DLD1 (cell line): Measurements from ENCODE around the gene MYLK4.

Experiments
- in situ Hi-C: cut with HindIII; loops from 2 replicates; pipeline ENCODE4 v1.10.0; 2017; ENCODE audit warnings: low sequenced_read_pairs

MYLK4 gene

DNA sequence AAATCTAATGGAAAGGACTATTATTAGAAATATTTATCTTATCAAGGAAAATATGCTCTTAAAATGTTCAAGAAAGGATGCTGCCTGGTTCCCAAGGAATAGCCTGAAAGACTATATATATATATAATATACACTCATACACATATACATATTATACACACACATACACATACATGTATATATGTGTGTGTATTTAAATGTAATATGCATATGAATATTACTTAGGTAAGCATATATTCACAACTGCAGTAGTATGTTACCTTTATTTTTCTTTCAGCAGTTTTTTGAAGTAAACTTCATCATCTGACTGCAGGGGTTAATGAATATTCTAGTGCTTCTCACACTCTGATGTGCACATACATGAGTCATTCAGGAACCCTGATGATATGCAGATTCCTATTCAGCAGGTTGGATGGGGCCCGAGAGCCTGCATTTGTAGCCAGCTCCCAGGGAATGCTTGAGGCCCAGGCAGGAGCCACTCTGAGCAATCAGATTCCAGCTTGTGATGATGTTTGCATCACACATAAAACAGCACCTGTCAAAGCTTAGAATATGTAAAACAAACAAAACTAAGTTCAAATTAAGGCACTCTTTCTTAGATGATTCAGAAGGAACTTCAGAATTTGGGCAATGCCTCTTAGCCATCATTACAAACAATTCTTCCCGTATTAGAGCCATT lies 16.1 kb downstream of the MYLK4 start:
- in situ Hi-C loops, result no loop called here

DNA sequence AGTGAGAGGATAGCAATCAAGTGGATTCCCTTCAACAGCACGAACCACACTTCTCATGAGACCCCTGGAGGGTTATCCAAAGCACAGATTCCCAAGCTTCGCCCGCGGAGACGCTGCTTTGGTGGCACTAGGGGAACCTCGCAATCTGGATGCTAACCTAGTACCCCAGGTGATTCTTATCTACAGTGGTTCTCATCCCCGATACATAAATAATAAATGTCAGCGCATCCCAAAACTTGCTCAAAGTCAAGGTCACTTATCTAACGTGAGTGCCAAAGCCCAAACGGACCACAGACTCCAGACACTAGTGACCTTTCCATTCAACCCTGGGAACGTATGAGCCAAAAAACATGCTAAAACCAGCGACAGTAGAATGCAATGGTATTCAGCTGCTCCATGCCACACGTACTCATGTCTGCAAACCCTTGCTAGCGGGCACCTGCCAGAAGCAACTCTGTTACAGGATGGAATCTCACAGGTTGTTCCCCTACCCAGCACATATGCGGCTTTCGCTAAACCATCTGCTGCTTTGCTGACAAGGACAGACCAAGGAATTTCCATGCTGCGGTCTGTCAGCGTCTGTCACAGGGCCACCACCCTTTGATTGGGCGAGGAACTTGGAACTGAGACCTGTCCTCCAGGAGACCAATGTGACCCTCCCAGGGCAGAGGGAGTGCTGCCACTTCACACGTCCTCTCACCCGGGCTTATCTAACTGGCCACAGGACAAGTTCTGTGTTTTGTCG lies 16.8 kb downstream of the MYLK4 start:
- in situ Hi-C loops, result no loop called here

DNA sequence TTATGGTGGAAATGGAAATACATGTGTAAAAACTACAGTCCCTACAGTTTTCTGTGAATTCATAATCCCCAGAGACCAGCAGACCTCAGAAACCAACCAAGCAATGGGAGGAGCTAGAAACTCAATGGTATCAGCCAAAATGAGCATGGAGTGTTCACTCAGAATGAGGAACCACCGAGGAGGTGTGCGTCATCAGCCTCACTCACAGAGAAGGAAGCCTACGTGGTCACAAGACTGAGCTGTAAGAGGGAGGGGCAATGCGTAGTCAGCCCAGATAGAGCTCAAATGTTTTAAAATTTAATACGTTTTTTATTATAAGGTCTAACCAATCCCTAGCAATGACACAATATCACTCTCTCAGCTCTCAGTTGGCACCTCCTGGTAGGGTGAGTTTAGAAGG lies 17.4 kb downstream of the MYLK4 start:
- in situ Hi-C loops, result no loop called here

- in situ Hi-C loops, result no loop called here
Observed at GRCh38 chr6:2732503-2733089, 18.1 kb downstream of the MYLK4 start.

GRCh38 chr6:2731281-2731909 lies 19.3 kb downstream of the MYLK4 start:
- in situ Hi-C loops, result no loop called here

DNA sequence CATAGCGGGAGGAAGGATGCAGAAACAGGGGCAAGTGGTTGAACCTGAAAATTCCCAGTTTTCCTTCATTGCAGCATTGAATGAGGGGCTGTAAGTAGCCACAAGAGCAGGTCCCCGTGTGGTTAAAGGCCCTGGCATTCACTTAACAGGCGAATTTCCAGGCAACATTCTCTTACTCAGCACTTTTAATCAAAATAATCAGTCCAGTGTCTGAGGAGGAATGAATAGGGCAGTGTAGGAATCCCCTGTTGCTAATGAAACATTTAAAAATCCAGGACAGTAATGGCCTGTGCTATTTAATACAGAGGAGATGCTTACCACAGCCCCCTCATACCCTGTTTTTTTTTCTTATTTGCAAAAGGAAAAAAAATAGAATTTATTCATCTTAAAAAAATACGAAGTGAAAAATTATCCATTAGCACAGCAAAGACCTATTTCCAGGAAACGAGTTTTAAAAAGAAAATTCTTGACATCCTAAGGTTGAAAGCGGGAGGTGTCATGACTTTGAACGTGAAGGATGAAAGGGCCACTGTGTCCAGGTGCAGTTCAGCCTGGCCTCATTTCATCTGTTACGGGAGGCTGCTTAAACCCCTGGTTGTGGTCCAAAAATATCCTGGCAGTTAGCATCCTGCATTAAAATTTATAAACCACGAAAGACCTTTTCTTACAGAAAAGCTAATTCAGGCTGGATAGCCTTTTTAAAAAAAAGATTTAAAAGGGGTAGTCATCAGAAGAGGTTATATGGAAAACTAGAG lies 20.2 kb downstream of the MYLK4 start:
- in situ Hi-C loops, result no loop called here

GRCh38 chr6:2729921-2730320 lies 20.8 kb downstream of the MYLK4 start:
- in situ Hi-C loops, result no loop called here

DNA sequence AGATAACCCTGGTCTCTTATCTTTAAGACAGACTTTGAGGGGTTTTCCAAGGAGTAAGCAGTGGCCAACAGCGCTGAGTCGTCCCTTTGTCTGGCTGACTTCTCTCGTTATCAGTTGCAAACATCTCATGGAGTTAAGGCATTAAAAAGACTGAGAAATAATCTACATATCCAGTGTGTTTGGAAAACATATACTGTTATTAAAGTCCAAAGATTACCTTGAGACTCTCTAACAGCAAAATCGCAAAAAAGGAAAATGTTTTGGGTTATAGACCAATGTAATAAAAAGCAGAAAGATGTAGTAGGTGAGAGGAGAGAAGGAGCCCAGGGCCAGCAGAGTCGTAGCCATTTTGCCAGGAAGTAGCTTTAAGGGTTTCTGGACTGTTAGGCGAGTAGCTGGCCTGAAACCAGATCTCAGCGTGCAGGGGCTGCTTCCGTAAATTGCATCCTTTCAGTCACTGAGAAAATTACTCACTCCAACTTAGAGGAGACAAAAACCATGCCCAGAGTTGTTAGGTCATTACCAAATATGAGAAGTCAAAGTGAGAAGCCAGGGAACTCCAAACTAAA lies 24.6 kb downstream of the MYLK4 start:
- in situ Hi-C loops, result no loop called here

DNA sequence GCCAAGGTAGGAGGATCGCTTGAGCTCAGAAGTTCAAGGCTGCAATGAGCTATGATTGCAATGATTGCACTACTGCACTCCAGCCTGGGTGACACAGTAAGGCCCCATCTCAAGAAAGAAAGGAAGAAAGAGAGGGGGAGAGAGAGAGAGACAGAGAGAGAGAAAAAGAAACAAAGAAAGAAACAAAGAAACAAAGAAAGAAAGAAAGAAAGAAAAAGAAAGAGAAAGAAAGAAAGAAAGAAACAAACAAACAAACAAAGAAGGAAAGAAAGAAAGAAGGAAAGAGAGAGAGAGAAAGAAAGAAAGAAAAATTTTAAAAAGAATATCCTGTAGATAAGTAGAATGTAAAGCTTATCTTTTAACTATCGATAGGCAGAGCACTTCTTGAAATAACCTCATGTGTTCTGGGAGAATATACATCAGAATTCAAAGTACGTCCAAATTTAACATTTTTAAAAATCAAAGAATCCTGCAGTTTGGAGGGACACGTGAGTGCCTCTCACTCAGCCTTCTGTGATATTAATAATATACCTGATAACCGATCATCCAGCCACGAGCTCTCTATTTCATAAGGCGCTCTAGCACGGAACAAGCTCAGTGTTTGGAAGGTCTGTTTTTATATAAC lies 25.2 kb downstream of the MYLK4 start:
- in situ Hi-C loops, result no loop called here

DNA sequence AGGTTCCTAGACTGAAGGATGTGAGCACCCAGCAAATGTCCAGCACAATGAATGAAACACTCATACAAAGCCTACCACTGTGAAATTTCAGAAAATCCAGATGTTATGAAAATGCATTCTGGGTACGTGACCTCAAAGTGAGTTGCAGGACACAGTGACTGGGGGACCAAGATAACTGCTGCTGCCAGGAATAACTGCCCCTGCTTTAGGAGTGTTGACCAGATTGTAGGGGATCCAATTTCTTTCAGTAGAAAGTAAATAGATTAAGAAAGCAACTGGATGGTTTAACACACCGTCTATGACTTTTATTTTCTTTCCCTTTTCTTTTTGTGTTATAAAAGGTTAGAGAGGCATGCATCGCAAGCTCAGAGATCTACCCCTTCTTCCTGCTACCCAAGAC lies 29.5 kb downstream of the MYLK4 start:
- in situ Hi-C loops, result no loop called here

GRCh38 chr6:2719093-2719455 lies 31.6 kb downstream of the MYLK4 start:
- in situ Hi-C loops, result no loop called here

DNA sequence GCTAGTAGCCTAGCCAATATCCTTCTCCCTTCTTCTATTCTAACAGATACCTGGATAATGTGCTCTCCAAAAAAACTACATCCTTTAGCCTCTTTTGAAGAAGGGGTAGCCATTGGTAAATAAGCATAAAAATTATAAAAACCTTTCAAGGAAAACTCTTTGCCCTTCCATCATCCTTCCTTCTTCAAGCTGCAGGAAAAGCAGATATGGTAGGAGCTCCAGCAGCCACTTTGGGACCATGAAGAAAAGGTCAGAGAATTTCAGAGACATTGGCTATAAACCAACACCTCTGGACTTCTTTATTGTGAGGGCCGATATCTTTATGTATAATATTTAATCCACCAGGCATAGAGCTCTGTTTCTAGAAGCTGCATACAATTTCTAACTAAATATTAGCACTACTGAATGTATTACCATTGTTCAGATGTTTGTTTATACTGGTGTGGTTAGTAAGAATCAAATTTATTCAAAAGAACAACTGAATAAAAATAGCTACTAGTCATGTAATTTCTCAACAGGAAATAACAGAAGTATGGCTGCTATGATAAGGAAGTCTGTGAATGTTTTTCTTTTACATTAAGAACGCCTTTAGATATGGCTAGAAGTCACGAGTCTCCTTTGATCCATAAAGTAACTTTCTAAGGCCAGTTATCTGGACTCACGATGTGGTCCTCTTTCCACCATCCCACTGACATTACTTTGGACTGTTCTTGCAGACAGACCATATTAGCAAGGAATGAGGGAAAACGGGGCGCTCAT lies 32.2 kb downstream of the MYLK4 start:
- in situ Hi-C loops, result no loop called here

DNA sequence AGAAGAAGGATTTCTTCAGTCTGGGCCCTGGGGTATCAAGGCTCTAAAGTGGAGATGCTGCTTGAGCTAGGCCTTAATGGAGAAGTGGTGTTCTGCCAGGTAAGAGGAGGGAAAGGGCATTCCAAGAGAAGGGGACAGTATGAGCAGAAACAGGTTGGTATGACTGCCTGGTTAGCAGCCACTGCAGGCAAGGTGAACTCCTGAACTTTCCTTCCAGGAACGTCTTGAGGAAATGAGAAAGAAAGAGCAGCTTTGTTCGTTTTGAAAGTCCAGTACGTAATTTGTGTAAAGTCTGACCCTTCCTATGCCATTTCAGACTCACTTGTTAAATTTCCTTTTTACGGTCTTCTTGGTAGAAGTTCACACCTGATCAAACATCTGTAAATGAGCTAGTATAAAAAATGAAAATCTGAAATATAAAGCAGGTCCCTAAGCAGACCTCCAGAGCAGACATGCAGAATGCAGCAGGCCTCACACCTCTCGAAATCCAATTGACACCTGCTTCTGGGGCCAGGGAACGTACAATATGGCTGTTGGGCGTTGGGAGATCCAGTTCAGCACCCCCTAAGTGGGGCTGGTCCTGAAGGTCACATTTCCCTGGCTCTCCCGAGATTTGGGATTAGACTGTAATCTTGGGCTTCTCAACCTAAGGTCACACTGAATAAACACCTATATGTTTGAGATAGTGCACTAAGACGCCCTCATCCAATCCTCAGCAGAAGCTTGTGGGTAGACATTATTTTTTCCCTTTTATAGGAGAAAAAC lies 33.6 kb downstream of the MYLK4 start:
- in situ Hi-C loops, result no loop called here

- in situ Hi-C loops, result no loop called here
Observed at GRCh38 chr6:2715737-2716136, 35.0 kb downstream of the MYLK4 start.

DNA sequence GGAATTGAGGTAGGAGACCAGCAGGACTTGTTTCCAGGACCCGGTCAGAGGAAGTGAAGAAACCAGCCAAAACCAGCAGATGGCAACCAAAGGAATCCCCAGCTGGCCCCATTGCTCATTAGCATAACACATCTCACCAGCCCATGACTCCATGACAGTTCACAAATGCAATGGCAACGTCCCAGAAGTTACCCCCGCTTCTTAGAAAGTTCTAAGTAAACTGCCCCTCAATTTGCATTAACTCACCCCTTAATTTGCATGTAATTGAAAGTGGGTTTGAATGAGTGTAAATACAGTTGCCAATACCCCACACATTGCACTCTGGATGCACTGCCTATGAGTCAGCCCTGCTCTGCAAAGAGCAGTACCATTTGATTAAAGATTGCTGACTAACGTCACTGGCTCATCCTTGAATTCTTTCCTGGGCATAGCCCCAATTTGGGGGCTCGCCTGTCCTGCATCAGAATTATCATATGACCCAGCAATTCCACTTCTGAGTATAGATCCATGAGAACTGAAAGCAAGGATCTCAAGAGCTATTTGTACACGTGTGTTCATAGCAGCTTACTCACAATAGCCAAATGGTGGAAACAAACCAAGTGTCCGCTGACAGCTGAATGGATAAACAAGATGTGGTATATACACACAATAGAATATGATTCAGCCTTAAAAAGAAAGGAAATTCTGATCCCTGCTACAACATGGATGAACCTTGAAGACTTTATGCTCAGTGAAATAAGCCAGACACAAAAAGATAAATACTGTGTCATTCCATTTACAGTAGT lies 36.4 kb downstream of the MYLK4 start:
- in situ Hi-C loops, result no loop called here

GRCh38 chr6:2713473-2714110 lies 37.1 kb downstream of the MYLK4 start:
- in situ Hi-C loops, result no loop called here

GRCh38 chr6:2712102-2712501 lies 38.6 kb downstream of the MYLK4 start:
- in situ Hi-C loops, result no loop called here

DNA sequence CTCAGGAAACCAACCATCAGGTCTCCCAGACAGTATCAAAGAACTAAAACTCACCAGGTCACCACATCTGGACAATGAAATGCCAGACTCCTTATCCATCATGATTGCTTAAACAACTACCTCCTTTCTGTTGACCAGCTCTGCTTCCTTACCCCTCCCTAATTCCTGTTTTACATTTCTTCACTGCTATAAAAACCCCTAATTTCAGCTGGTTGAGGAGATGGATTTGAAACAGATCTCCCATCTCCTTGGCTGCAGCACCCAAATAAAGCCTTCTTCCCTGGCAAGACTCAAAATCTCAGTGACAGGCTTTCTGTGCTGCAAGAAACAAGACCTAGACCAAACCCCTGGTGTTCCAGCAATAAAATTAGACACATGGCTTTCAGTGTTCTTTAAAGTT lies 40.3 kb downstream of the MYLK4 start:
- in situ Hi-C loops, result no loop called here
